Stimulated activated CD4-positive, alpha-beta T cell treated with anti-CD3 and anti-CD28 coated beads, TNF-alpha, amount 100 ng/mL, for 1 hour (primary cell): ENCODE data around the gene KLHL24.
"Not testable (repeated sequence)": the region's sequence is repeated elsewhere in the genome, so short reads cannot be mapped to it uniquely, and the experiment has no call there.

ENCODE experiments used
- DNase-seq, 3 donors: peaks; one replicate each; pipeline ENCODE4 v3.0.0-alpha.2; 2020; ENCODE audit warnings: low read depth in 3 of 3, low spot score in 1 of 3

KLHL24 gene

DNA sequence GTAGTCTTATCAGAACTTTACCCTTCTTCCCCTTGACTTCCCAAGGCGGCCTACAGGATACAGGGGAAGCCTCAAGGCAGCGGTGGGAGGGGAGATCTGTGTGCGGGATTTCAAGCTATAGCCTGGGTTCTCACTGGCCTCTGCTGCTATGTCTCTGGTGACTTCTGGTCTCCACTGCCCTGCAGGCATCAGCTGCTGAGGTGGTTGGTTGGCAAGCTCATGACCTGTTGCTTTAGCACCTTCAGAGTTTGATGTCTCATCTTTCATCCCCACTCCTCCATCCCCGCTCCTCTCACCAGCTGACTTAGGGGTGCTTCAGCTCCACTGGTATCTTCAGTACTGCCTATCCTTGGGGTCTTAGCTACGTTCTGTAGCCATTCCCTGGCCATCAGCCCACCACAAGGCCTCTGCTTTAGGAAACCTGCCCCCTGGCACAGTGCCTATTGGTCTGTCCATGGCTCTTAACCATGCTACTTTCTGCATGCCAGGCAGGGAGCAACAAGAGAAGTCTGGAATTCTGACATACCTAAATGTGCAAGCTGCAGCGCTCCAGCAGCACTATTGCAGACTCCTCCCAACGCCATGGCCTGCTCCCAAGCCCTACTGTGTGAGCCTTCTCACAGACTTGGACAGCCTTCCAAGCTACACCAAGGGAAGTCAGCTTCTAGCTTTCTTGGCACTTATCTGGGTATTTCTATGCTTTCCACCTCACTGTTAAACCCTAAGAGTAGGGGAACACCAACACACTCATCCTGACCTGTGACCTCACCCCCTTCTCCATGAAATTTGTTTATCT, 60.3 kb downstream of the KLHL24 start:
- no peak for DNase-seq

DNA sequence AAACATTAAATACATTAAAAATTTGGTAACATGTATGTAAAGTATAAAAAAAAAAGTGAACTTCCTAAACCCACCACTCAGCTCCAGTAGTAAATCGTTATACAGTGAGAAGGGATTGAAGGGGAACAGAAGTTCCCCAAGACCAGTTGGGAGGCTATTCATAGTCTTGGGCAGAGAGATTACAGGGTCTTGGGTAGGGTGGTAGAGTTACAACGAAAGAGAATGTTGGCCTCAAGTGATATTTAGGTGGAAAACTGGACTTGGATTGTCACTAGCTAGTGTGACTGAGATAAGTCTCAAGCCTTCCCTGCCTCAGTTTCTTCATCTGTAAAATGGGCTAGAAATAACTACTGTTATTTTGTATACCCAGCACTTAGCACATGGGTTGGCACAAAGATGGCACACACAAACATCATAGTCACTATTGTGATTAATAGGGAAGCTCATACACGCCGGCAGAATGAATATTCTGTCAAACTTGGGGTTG, 61.7 kb downstream of the KLHL24 start:
- DNase-seq: no peak

DNA sequence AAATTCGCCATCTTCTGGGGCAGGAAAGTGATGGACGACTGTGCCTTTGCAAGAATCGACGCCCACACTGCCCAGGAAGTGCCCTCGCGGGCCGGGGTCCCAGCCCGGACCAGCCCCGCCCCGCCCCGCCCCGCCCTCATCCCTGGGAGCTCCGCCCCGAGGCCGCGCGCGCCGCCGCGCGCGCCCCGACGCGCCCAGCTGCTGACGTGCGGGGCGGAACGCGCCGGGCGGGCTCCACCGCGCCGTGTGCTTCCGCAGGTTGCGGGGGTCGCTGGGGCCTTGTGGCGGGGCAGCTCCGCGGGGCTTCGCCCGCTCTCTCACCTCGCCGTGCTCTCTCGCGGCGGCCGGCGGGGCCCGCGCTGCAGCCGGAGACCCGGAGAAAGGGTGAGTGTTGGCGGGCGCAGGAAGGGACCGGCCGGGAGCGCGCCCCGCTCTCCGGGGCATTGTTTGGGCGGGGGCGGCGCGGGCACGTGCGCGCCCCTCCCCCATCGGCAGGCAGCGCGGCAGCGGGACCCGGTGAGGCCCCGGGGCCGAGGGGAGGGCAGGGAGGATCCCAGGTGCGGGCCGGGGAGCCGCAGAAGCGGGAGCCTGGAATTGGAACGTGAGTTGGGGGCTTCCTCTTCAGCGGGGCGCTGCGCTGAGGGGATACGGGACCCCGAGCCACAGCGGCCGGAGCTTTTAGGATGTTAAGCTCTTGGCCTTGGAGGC, 62.3 kb downstream of the KLHL24 start, which contains the start of gene YEATS2:
TSS of gene YEATS2 (plus strand) at position 188 of the 708 bp plus-strand sequence. CDS start 17,366 bp downstream, outside the sequence.
- peak; percentile 1 to 63 (median 33) for DNase-seq

DNA sequence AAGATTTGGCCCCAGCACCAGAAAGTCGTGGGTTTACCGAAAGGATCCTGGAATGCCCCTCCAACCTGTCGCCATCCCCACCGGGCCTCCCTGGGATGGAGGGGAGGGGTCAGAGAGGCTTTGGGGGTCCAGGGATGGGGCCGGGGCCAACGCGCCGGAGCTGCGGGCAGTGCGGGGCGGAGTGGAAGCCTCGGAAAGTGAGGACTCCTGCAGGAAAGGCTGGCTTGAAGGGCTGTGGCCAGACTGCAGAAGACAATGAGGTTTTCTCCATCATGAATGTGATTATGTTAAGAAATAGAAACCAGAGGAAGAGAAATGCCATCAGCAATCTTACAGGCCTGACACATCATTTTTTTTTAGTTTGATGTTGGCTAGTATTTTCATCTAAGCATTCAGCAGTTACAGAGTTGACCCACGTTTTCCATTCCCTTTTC, 62.9 kb downstream of the KLHL24 start:
- DNase-seq: peak in 2 of 3 donors; percentile 7 to 21

DNA sequence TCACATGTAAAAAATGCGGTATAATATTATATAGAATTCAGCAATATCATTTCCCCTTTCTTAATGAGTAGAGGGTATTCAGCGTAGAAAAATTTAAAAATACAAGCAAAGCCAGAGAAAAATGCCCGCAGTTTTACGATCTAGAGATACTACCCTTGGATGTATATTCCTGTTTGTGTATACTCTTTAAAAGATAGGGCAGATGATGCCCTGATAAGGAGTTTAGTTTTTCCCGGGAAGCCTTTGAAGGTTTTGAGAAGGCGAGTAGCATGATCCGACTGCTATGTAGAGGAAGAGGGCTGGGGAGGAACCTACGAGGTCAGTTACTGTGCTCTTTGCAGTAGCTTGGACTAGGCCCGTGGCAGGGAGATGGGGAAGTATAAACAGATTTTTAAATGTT, 63.3 kb downstream of the KLHL24 start:
- DNase-seq: no peak

DNA sequence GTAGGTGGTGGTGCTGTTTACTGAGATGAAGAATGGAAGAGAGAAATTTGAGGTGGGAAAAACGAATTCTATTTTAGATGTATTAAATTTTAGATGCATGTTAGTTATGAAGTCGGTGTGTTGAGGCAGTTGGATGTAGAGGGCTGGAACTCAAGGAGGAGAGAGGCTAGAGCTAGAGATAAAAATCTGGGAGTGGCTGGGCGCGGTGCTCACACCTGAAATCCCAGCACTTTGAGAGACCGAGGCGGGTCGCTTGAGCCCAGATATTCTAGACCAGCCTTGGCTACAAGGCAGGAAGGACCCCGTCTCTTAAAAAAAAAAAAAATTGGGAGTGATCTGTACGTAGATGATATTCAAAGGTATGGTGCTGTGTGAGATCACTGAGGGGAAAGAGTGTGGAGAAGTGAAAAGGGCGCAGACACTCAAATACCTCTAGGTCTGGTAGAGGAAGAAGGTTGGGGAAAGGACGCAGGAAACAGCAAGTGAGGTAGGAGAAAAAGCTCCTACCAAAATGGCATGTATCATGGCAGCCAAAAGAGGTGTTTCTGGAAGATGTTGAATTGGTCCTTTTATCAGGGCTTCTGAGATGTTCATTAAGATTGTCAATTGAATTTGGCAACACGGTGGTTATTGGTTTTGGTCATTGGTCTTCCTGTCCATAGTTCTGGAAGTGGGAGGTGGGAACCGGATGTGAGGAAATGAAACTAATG, 64.0 kb downstream of the KLHL24 start:
- DNase-seq: no peak

DNA sequence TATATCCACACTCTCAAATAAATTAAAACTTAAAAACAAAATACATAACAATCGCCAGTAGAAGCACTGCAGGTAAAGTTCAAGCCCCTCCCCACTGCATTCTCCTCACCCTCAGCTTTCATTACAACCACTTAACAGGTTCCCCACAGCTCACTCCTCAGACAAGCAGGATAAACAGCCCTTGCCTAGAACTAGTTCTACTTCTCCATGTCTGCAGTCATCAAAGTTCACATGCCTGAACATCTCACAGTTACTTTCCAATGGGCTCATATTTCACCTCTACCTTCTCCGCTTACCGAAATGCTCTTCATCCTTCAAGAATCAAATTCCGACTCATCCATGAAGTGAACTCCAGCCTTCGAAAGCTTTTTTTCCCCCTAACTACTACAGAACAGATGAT, 66.3 kb downstream of the KLHL24 start:
- no peak for DNase-seq

DNA sequence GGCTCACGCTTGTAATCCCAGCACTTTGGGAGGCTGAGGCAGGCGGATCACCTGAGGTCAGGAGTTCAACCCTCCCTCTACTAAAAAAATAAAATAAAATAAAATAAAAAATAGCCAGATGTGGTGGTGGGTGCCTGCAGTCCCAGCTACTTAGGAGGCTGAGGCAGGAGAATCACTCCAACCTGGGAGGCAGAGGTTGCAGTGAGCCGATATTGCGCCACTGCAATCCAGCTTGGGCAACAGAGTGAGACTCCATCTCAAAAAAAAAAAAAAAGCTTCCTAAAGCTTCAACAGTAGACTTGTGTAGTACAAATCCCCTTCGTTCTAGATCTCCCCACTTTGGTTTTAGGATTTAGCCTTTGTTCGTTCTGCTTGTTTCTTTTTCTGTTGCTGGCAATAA, 68.5 kb downstream of the KLHL24 start:
- not testable (repeated sequence) for DNase-seq

DNA sequence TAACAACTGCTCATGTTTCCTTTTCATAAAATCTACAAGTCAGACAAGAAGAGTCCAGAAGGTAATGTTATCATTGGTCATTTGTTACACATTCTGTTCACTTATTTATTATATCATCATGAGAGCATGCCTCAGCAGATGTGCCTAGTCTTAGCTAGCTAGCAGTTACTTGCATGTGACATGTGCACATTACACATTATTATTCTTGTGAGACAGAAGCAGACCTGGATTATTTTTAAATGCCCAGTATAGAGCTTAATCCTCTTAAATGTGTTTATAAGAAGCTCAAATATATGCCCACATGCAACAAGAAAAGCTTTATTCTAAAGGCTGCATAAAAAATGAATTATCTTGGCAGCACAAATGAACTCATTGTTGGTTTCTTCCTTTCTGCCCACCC, 74.8 kb downstream of the KLHL24 start:
- DNase-seq: no peak

DNA sequence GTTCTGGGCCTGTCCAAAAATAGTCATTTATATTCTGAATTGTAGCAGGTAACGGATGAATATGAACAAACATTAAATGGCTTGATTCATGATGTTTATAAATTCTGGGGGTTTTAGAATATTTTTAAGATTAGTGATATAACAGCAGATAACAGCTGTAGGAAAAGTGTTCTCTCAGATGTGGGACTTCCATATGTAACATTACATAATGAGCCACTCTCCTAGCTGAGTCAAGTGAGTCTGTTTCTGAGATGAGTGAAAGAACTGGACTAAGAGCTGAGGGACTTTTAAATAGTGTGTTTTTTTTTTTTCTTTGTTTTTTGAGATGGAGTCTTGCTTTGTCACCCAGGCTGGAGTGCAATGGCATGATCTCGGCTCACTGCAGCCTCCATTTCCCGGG, 76.1 kb downstream of the KLHL24 start:
- no peak for DNase-seq

DNA sequence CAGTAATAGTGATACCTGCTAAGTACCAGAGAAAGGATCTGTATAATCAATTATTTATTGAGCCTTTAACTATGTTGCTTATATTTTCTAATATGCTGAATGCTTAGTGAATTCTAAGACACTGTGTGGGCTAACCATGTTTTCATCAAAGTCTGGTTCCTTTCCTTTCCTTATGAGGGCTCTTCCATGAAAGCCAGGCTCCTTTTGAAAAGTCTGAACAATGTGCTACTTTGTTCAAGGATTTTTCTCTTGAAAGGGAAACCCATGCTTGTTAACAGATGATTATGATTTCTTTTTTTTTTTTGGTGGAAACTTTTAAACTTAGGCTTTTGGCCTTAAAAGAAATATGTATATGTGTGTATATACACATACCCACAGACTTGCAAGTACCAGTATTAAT, 79.2 kb downstream of the KLHL24 start:
- no peak for DNase-seq

DNA sequence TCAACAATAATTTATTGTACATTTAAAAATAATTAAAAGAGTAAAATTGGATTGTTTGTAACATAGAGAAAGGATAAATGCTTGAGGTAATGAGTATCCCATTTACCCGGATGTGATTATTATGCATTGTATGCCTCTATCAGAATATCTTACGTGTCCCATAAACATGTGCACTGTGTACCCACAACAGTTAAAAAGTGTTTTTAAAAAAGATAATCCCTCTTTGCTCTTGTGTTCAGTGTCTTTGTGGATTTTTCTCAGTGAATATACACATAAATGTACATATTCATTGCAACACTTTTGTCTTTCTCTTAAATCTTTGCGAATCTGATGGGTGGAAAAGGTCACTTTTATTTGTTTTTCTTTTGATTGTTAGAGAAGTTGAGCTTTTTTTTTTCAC, 82.6 kb downstream of the KLHL24 start:
- no peak for DNase-seq

DNA sequence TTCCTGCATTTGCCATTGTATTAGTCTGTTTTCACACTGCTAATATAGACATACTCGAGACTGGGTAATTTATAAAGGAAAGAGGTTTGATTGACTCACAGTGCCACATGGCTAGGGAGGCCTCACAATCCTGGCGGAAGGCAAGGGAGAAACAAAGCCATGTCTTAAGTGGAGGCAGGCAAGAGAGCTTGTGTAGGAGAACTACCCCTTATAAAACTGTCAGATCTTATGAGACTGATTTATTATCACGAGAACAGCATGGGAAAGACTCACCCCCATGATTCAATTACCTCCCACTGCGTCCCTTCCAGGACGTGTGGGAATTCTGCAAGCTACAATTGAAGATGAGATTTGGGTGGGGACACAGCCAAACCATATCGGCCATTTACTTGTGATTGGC, 90.0 kb downstream of the KLHL24 start:
- DNase-seq: no peak

DNA sequence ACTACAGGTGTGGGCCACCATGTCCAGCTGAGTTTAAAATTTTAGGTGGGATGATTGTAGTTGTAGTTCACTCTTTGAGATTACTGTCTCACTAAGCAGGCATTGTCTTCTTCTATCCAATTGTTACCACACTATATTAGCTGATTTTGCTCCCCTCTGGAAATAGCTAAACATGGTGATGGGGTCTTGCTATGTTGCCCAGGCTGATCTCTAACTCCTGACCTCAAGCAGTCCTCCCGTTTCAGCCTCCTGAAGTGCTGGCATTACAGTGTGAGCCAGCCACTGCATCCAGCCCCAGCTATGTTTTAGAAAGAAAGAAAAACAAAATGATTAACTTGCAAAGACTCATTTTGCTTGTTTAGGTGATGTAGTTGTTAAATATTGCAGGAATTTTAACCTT, 92.8 kb downstream of the KLHL24 start:
- DNase-seq: no peak

DNA sequence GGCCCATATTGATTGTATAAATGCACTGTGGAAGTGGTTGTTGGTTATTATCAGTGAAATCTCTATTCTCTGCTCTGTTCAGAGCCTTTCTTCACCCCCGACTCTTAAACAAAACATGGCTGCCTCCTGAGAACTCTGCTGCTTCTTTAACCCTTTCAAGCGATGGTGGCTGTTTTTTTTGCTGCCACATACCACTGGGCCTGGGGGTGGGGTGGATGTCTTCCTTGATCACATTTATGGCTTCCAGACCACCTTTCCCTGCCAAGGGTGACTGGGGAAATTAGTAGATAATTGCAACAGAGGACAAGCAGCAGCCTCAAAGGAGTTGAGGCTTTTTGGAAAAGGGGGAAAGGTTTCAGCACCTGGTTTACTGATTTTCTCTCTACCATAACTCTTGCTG, 94.9 kb downstream of the KLHL24 start:
- DNase-seq: no peak

DNA sequence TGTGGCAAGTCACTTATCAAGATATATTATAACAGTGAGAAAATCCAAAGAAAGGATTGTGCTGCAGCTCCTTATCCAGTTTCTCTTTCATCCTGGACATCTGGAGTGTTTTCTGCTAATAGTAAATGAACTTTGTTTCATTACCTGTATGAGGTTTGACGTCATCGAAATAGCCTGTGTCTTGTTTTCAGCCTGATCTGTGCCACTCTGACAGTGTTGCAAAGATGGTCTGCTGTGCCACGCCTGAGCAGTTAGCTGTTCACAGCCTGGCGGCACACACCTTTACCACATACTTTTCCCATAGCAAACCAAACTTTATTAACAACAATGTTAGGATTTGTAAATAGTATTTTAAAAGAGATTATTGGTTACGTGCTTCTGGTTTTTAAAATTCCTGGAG, 96.2 kb downstream of the KLHL24 start:
- no peak for DNase-seq

DNA sequence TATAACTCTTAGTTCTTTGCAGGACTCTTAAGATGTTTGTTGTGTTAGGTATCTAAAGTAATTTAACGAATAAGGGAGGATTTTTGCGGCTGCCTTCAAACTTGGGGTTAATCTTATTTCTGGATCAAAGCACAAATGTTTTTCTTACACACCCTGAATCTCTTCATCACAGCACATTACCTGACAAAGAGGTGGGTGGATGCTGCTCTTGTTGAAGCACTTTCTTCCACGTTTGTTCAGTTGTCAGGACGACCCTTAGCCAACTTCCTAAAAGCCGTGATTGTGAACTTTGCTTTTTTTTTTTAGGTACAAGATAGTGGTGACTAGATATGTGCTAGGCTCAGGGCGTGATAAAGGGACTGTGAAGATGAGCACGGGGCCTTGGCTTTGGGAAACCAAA, 98.1 kb downstream of the KLHL24 start:
- DNase-seq: no peak
